HepG2 (cell line): ENCODE data around the gene CACNG8. TPM values are rescaled to one million over a fixed set of nuclear protein-coding genes. Genes with fewer than 3 reads are reported as not detected.

Source experiments
- ELK4 ChIP-seq: sonication (generic); formaldehyde crosslinking; IDR thresholded peaks from 2 replicates; pipeline ENCODE4 v1.9.0; 2021; ENCODE audit warnings: missing genetic modification reagents, borderline replicate concordance
- HMG20A ChIP-seq: IDR thresholded peaks from 2 replicates; pipeline ENCODE4 v1.6.1; 2016; ENCODE audit warnings: borderline replicate concordance
- SIX4 ChIP-seq: sonication (generic); formaldehyde crosslinking; IDR thresholded peaks from 2 replicates; pipeline ENCODE4 v1.4.0; 2020; ENCODE audit warnings: missing genetic modification reagents
- SMAD3 ChIP-seq: sonication (generic); formaldehyde crosslinking; IDR thresholded peaks from 2 replicates; pipeline ENCODE4 v1.4.0; 2020; ENCODE audit warnings: missing genetic modification reagents
- TFE3 ChIP-seq: IDR thresholded peaks from 2 replicates; pipeline ENCODE4 v1.6.1; 2016
- TGIF2 ChIP-seq: IDR thresholded peaks from 2 replicates; pipeline ENCODE4 v1.6.1; 2016; ENCODE audit warnings: control low read depth, missing compliant biosample characterization
- ZMYM4 ChIP-seq: sonication (generic); formaldehyde crosslinking; IDR thresholded peaks from 2 replicates; pipeline ENCODE4 v1.8.1; 2023; ENCODE audit warnings: mild to moderate bottlenecking, missing genetic modification reagents
- ZNF121 ChIP-seq: sonication (generic); formaldehyde crosslinking; IDR thresholded peaks from 2 replicates; pipeline ENCODE4 v1.5.0; 2020; ENCODE audit warnings: mild to moderate bottlenecking, missing genetic modification reagents
- ZNF142 ChIP-seq: sonication (generic); formaldehyde crosslinking; IDR thresholded peaks from 2 replicates; pipeline ENCODE4 v1.4.0; 2020; ENCODE audit warnings: missing genetic modification reagents
- ZNF224 ChIP-seq: sonication (generic); formaldehyde crosslinking; IDR thresholded peaks from 2 replicates; pipeline ENCODE4 v1.5.0; 2020; ENCODE audit warnings: mild to moderate bottlenecking, missing genetic modification reagents
- ZNF570 ChIP-seq: sonication (generic); formaldehyde crosslinking; IDR thresholded peaks from 2 replicates; pipeline ENCODE4 v1.4.0; 2020; ENCODE audit warnings: mild to moderate bottlenecking, missing genetic modification reagents, borderline replicate concordance
- polyA plus RNA-seq, 8 experiments: library from polyadenylated mRNA; depleted of rRNA in 3 of 8; stranded (reverse) in 7 of 8; unstranded in 1 of 8; fragments of >200 nt; fragmentation: Illumina TruSeq in 4 of 8; extraction: Trizol in 4 of 8; gene quantifications; 2 replicates each; pipeline versions ENCODE4 v1.2.1 to v1.2.3, GENCODE V29; 2011 to 2016; ENCODE audit warnings: low read depth in 4 of 8, missing spikeins in 1 of 8, mixed read lengths in 1 of 8; ENCODE audit not compliant: insufficient read depth in 1 of 8
- total RNA-seq, 5 experiments: library from RNA; depleted of rRNA; stranded (reverse); fragments of >200 nt; fragmentation: Illumina TruSeq; extraction: Trizol; gene quantifications; 2 replicates each; pipeline ENCODE4 v1.2.3, GENCODE V29; 2016; ENCODE audit warnings: low read depth in 1 of 5
- TF ChIP-seq, protein P1 (sequence below): sonication (generic); formaldehyde crosslinking; IDR thresholded peaks from 2 replicates; pipeline ENCODE4 v1.4.0; 2020; ENCODE audit warnings: missing genetic modification reagents, borderline replicate concordance
- TF ChIP-seq, protein P2 (sequence below): IDR thresholded peaks from 2 replicates; pipeline ENCODE4 v1.6.1; 2016; ENCODE audit warnings: low read depth, borderline replicate concordance

Gene CACNG8
- total and polyA plus RNA-seq, 2 of the 13 experiments (the other 11 are each of a cell fraction or from before 2014, with no cell fraction given): not detected

- TF ChIP-seq, protein P1, sequence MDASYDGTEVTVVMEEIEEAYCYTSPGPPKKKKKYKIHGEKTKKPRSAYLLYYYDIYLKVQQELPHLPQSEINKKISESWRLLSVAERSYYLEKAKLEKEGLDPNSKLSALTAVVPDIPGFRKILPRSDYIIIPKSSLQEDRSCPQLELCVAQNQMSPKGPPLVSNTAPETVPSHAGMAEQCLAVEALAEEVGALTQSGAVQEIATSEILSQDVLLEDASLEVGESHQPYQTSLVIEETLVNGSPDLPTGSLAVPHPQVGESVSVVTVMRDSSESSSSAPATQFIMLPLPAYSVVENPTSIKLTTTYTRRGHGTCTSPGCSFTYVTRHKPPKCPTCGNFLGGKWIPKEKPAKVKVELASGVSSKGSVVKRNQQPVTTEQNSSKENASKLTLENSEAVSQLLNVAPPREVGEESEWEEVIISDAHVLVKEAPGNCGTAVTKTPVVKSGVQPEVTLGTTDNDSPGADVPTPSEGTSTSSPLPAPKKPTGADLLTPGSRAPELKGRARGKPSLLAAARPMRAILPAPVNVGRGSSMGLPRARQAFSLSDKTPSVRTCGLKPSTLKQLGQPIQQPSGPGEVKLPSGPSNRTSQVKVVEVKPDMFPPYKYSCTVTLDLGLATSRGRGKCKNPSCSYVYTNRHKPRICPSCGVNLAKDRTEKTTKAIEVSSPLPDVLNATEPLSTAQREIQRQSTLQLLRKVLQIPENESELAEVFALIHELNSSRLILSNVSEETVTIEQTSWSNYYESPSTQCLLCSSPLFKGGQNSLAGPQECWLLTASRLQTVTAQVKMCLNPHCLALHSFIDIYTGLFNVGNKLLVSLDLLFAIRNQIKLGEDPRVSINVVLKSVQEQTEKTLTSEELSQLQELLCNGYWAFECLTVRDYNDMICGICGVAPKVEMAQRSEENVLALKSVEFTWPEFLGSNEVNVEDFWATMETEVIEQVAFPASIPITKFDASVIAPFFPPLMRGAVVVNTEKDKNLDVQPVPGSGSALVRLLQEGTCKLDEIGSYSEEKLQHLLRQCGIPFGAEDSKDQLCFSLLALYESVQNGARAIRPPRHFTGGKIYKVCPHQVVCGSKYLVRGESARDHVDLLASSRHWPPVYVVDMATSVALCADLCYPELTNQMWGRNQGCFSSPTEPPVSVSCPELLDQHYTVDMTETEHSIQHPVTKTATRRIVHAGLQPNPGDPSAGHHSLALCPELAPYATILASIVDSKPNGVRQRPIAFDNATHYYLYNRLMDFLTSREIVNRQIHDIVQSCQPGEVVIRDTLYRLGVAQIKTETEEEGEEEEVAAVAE: peak; percentile 77; the same call in 1 of the 2 replicates
- TF ChIP-seq ZNF142 (CRISPR knock-in tag): no peak
- no peak for TF ChIP-seq ZNF224
- no peak for TF ChIP-seq ZNF570 (CRISPR knock-in tag)
- TF ChIP-seq ZMYM4: no peak; the same call in 1 of the 2 replicates
- TF ChIP-seq ZNF121 (CRISPR knock-in tag): no peak
- TF ChIP-seq SIX4 (CRISPR knock-in tag): 0 out of 2 replicates have a peak, but pooled peaks have one; percentile 40
- no peak for TF ChIP-seq HMG20A (CRISPR knock-in tag)
- TF ChIP-seq TFE3 (CRISPR knock-in tag): peak; percentile 56; the same call in 1 of the 2 replicates
- TF ChIP-seq, protein P2, sequence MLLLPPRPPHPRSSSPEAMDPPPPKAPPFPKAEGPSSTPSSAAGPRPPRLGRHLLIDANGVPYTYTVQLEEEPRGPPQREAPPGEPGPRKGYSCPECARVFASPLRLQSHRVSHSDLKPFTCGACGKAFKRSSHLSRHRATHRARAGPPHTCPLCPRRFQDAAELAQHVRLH (CRISPR knock-in tag): no peak
- TF ChIP-seq TGIF2 (CRISPR knock-in tag): peak; percentile 83; the same call in 1 of the 2 replicates
- TF ChIP-seq ELK4 (CRISPR knock-in tag): no peak
- TF ChIP-seq SMAD3: peak; percentile 41; the same call in 1 of the 2 replicates
Measured at GRCh38 chr19:53927739-53928138, 35.0 kb upstream of the CACNG8 start (continued).
